ENCODE results near the gene NEB.
"Not testable (repeated sequence)": the region's sequence is repeated elsewhere in the genome, so short reads cannot be mapped to it uniquely, and the experiment has no call there.

Gene NEB

GRCh38 chr2:151760139-151760650 is 25.9 kb upstream of the NEB start:
- DNase-seq: no peak

DNA sequence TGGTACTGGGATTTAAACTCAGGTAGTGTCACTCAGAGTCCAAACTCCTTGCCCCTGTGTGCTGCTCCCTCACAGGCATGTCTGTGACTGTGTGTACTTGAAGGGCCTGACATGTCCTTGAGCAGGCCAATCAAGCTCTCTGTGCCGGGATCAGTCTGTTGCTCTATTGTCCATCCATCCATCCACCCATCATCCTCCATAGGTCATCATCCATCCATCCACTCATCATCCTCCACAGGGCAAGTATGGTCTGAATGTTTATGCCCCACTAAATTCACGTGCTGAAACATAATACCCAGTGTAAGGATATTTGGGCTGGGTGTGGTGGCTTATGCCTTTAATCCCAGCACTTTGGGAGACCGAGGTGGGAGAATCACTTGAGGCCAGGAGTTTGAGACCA is 24.5 kb upstream of the NEB start:
- no peak for DNase-seq

- DNase-seq: no peak
Observed at GRCh38 chr2:151757861-151758260, 23.6 kb upstream of the NEB start.

DNA sequence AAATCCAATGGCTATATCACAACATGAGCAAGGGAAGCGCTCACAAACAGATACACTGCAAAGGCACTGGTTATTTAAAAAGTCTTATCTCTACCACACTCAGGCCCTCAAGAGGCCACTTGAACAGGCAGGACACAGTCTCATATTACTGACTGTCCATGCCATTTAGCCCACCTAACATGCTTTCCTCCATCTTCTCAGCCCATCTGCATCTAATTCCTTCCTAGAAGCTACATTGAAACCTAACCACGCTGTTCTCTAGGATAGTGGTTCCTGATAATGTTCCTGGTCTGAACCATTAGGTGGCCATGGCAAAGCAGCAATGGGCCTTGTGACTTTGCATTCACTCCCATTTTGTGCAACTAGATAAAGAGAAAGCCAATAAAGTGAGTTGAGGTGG is 22.5 kb upstream of the NEB start:
- no peak for DNase-seq

DNA sequence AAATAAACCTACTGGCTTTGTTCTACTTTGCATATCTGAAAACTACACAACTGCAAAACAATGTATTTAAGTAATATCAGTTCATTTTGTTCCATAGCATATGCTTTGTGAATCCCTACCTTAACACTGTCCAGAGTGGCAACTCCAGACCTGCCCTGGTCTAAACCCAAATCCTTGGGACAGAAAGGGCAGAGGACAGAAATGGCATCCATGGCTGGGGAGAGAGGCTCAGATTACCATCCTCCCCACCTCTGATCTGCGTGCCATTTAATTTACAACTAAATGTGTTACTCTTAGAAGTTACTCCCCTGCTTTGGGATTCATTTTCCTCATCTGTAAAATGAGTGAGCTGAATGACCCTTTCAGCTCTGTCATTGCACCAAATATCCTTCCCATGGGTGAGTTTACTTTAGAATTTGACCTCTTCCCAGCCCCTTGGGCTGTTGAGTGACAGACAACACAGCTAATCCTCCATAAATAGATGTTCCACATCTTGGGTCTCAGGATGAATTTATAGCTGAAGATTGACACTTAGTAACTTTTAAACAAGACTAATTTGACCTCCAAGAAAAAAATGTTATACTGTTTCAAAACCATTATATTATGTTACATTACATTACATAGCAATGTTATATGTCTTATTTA is 20.1 kb upstream of the NEB start:
- no peak for DNase-seq

DNA sequence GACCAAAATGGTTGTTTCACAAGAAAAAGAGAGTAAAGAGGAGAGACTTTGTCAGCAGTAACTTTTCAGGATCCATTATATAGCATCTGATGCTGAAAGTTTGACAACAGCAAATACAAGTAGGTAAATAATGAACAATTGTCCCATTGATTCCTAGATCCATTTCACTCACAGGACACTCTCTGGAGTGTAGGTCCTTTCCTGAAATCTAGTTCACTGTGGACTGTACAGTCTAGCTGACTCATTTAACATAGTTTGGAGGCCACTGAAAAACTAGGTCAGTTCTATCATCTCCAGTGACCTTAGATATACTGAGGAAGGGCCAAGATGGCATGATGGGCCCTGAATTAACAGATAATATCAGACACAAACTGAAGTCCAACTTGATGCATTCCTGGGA is 19.3 kb upstream of the NEB start:
- no peak for DNase-seq

DNA sequence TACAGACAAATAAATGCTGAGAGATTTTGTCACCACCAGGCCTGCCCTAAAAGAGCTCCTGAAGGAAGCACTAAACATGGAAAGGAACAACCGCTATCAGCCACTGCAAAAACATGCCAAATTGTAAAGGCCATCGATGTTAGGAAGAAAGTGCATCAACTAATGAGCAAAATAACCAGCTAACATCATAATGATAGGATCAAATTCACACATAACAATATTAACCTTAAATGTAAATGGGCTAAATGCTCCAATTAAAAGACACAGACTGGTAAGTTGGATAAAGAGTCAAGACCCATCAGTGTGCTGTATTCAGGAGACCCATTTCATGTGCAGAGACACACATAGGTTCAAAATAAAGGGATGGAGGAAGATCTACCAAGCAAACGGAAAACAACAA is 11.0 kb upstream of the NEB start:
- DNase-seq: not testable (repeated sequence)

DNA sequence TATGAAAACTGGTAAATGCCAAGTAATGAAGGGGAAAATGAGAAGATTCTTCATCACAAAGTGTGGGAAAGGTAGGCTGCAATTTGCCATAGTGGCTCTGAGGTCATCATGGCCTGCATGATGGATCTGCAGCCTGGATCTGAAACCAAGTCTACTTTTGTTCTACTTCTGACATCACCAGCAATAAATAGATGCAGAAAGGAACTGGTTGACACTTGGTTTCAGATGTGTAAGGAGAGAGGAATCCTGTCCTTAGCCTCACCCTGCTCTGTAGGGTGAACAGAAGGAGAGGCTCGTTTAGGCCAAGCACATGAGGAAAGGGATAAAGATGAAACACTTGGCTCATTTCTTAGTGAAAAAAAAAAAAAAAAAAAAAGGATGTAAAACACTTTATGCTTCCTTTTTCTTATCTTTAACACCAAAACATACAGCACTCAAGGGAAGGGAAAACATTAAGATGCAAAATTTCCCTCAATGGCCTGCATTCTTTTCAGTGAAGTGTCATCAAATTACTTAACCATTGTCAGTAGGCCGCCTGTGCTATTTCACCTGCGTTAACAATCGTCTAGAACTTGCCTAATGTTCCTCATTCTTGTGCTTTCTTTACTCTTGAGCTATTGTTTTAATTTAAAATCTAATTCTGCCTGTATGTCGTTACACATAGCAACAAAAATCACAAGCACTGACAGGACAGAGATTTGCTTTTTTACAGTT is 3.9 kb downstream of the NEB start:
- DNase-seq: no peak

- no peak for DNase-seq
Observed at GRCh38 chr2:151729837-151730236, 4.4 kb downstream of the NEB start.

GRCh38 chr2:151729415-151729811 is 4.9 kb downstream of the NEB start:
- no peak for DNase-seq

DNA sequence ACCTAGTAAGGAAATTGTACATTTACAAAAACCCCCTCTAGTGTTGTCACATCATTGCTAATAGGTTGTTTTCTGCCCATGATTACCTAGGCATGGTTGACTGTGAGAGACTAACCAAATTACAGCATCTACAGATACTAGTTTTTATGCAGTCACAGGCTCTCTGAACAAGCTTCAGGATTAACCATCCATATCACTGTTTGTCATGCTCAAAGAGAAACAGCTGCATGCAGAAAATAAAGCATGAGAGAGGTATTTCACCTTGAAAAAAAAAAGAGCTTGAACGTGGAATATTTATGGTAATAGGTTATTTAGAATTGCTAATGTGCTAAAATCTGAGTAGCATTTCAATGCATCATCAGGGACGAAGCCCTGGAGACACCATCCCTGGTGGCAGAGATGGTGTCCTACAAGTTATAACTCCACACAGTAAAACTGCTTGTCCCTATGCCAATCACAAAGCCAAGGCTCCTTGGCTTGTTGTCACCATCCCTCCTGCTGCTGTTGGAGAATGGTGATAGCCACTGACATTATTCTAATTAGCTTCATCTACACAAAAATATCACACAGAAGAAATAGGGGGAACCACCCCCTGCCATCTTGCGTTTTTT is 5.4 kb downstream of the NEB start:
- DNase-seq: no peak

DNA sequence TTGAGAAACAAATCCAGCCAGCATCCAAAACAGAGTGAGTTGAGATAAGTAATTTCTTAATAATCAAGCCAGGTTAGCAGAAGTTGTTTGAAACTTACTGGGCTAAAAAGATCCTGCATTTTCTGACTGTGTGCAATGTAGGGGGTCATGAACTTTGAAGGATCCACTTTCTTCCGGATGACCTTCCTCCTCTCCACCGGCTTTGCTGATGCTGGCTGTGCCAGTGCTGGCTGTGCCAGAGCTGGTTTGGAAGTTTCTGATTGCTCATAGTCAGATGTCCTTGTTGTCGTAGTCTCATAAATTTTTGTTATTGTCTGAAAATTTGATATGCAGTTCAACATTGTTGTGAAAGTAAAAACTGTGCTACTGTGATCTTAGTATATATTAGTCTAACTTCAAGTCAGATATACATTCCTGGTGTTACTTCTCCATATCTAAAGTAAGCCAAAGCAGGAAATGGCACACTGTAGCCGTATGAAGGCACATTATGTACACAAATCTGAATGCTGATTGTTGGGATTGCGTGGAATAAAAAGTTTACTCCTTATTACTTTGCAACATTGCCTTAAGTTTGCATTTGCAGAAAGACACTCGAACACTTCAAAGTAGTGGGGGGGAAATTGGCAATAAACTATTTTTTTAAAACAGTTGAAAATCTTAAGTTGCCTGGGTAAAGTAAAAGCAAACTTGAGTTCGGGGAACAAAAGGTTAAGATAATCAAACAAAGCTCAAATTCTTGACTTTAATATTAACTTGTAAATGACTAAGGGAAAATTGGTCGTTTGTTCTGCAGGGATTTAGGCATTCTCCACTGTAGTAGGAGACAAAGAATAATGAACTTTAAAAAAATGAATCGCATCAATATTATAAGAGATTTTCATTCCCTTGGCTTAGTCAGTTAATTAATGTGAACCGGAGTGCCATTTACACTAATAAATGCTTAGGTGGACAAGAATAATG is 6.4 kb downstream of the NEB start:
- DNase-seq: no peak

DNA sequence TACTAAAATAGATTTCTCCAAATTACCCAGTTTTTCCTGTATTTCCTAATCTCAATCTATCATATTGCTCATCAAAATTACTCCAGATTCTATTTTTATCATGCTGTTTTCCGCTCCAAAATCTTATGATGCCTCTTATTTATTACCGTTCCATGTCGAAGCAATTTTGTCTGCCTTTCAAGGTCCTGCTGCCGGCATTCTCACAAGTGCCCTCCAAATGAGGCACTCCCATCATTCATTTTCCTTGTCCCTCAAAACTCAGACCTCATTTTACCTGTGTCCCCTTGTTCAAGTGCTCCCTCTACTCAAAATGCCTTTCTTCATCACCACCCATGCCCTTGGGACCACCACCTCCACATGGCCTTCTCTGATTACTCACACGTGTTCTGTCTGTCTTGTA is 13.1 kb downstream of the NEB start:
- DNase-seq: no peak

GRCh38 chr2:151720521-151720920 is 13.8 kb downstream of the NEB start:
- no peak for DNase-seq

DNA sequence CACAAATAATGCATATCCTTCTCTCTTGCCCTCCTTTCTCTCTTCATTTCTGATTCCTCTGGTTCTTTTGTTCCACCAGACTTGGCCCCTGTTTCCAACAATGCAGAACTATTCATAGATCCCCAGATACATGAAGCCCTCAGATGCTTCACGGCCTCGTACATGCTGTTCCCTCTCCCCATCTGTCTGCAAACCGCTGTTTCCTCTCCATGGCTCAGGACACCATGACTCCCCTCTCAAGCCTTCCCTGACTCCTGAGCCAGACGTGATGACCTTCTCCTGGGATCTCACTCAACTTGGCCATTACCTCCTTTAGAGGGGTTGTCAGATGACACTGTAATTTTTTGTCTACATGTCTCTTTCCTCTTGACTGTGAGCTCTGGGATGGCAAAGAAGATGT is 15.5 kb downstream of the NEB start:
- no peak for DNase-seq

- DNase-seq: no peak
Observed at GRCh38 chr2:151718247-151718646, 16.0 kb downstream of the NEB start.

- no peak for DNase-seq
Observed at GRCh38 chr2:151716721-151717120, 17.6 kb downstream of the NEB start.

DNA sequence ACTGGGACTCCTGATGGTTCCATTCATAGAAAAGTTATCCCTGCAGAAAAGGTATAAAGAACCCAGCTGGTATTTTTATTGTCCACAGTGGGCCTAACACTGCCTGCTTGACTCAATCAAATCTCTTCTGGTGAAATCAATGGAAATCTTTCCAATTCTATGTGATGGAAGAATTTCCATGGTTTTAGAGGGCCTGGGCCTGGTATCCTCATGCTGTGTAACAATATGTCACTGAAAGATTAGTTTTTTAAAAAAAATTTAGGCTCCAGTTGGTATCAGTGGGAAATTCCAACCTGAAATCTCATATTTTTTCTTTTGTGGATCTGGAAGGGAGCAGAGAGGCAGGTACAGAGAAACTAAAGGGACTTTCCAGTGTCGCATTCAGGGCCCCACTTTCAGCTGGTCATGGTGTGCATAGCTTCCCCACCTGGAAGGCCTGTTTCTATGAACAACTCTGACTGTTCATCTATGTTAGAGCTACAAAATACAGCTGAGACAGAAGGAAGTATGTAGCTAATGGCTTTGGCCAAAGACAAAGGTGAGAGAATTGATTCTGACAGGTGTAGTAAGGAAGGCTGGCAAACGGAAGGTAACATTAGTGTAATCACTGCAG is 20.9 kb downstream of the NEB start:
- no peak for DNase-seq

GRCh38 chr2:151711025-151711424 is 23.3 kb downstream of the NEB start:
- DNase-seq: no peak

- no peak for DNase-seq
Observed at GRCh38 chr2:151708788-151709187, 25.5 kb downstream of the NEB start.

- DNase-seq: no peak
Observed at GRCh38 chr2:151707857-151708256, 26.4 kb downstream of the NEB start.

DNA sequence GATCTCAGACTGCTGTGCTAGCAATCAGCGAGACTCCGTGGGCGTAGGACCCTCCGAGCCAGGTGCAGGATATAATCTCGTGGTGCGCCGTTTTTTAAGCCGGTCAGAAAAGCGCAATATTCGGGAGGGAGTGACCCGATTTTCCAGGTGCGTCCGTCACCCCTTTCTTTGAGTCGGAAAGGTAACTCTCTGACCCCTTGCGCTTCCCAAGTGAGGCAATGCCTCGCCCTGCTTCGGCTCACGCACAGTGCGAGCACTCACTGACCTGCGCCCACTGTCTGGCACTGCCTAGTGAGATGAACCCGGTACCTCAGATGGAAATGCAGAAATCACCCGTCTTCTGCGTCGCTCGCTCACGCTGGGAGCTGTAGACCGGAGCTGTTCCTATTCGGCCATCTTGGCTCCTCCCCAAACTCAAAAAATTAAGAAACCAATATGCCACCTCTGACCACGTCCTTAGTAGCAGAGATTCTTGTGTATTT is 29.8 kb downstream of the NEB start:
- DNase-seq: not testable (repeated sequence)

Data from stimulated activated naive CD4-positive, alpha-beta T cell treated with Interleukin-2 at 50 U/mL for 16 hours (primary cell).